Spleen (tissue), 7 donors: ENCODE data around the gene CXCL6.

Experiments
- CTCF ChIP-seq, 11 experiments: fragments of 200-600 bp in 7 of 11; fragments of 450-650 bp in 4 of 11; sonication (generic) in 4 of 11; IDR thresholded peaks in 8 of 11; conservative IDR thresholded peaks in 3 of 11; 1 replicate in 7 of 11; 2 replicates in 4 of 11; pipeline versions ENCODE4 v1.4.0 to v1.8.0; 2016 to 2021; ENCODE audit warnings: antibody characterized with exemption in 11 of 11, inconsistent platforms in 4 of 11, mild to moderate bottlenecking in 1 of 11
- POLR2A ChIP-seq, 3 donors: fragments of 450-650 bp; IDR thresholded peaks; one replicate each; pipeline ENCODE4 v1.5.1; 2017; ENCODE audit warnings: antibody characterized with exemption in 3 of 3, mild to moderate bottlenecking in 1 of 3
- POLR2AphosphoS5 ChIP-seq, 3 donors: sonication (generic); formaldehyde crosslinking; IDR thresholded peaks; one replicate each; pipeline ENCODE4 v1.5.1; 2017; ENCODE audit warnings: antibody characterized with exemption in 3 of 3
- donor health status: DM: no; HTN: no; CAD: no; lungs with moderate emphysema.
- donor health status: DM: no; HTN: no; CAD: no.
- donor health status: DM: no; HTN: no; CAD: no.

DNA sequence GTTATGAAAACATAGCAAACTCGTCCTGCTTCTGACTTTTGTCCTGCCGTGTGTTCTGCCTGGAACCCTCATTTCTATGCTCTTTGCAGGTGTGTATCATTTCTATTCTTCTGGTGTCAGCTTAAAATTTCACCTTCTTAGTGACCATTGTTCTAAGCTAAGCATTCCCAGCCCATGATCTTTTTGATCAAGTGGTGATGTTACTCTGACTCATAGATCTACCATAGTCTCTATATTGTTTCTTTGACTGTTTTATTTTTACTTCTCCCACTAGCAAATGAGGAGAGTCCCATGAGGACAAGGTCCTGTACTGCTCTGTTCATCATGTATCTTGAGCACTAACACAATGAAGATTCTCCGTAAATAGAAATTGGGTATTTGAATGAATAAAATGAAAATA, 14.1 kb upstream of the CXCL6 start:
- TF ChIP-seq CTCF (IDR thresholded peaks at IDR 0.05 in 8 of 11, conservative IDR thresholded peaks at IDR 0.05 in 3 of 11) (no peak), POLR2A (IDR thresholded peaks at IDR 0.05) (no peak), POLR2AphosphoS5 (IDR thresholded peaks at IDR 0.05) (no peak)
